ENCODE results near the gene GAL3ST2. TPM values are rescaled to one million over a fixed set of nuclear protein-coding genes. Genes with fewer than 3 reads are reported as not detected.
A peak's percentile ranks its signal among the peaks of the same experiment; 100 is the strongest.

The GAL3ST2 gene
- total RNA-seq, 4 donors from 2014 or later, result 1.6 TPM; not detected in 3

DNA sequence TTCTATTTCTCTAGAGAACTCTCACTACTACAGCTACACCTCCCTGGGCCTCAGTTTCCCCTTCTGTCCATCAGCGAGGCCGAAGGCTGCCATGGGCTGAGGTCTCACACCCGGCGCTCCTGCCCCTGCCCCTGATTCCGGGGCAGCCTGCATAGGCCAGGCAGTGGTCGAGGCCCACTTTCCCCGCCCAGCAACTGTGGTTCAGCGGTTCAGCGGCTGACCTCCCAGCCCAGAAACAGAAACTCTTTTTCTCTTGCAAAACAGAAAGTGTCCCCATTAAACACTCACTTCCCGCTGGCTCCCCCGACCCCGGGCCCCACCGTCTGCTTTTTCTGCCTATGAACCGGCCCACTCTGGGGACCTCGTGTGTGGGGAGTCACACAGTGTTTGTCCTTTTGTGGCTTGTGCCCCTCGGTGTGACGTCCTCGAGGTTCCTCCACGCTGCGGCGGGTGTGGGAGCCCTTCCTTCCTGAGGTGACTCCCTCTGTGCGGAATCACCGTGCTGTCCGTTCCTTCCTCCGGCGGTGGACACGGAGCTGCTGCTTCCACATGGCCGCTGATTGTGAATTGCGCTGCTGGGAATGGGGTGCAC lies 66.1 kb downstream of the GAL3ST2 start:
- intact Hi-C loops (cut with DNase I; ENCODE audit: low total_unique reads), result no loop called here
- no peaks in the 10 kb centered on the region for H3K36me3 ChIP-seq
- TF ChIP-seq, protein P1, sequence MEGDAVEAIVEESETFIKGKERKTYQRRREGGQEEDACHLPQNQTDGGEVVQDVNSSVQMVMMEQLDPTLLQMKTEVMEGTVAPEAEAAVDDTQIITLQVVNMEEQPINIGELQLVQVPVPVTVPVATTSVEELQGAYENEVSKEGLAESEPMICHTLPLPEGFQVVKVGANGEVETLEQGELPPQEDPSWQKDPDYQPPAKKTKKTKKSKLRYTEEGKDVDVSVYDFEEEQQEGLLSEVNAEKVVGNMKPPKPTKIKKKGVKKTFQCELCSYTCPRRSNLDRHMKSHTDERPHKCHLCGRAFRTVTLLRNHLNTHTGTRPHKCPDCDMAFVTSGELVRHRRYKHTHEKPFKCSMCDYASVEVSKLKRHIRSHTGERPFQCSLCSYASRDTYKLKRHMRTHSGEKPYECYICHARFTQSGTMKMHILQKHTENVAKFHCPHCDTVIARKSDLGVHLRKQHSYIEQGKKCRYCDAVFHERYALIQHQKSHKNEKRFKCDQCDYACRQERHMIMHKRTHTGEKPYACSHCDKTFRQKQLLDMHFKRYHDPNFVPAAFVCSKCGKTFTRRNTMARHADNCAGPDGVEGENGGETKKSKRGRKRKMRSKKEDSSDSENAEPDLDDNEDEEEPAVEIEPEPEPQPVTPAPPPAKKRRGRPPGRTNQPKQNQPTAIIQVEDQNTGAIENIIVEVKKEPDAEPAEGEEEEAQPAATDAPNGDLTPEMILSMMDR (IDR thresholded peaks at IDR 0.05 in 4 of 5, conservative IDR thresholded peaks at IDR 0.05 in 1 of 5), result no peak
- TF ChIP-seq POLR2A (IDR thresholded peaks at IDR 0.05), result peak in 1 of 2 donors; percentile 13
- H3K4me1 ChIP-seq, result no peaks in the 10 kb centered on the region
- in situ Hi-C loops (cut with MboI; ENCODE audit: low sequenced_read_pairs in 4 of 4), result no loop called here
- no peak overlapping the region for H3K4me3 ChIP-seq
- peaks cover 0 to 4% (median 3%) of the 10 kb centered on the region in 3 donors for H3K27me3 ChIP-seq
- no peaks in the 10 kb centered on the region for H3K9me3 ChIP-seq
- H3K27ac ChIP-seq, result peak overlapping the region in 2 of 4 donors; percentile 17 to 42
- DNase-seq (peak in 1 of 2 donors; percentile 42), ATAC-seq (peak; percentile 30 to 43)

DNA sequence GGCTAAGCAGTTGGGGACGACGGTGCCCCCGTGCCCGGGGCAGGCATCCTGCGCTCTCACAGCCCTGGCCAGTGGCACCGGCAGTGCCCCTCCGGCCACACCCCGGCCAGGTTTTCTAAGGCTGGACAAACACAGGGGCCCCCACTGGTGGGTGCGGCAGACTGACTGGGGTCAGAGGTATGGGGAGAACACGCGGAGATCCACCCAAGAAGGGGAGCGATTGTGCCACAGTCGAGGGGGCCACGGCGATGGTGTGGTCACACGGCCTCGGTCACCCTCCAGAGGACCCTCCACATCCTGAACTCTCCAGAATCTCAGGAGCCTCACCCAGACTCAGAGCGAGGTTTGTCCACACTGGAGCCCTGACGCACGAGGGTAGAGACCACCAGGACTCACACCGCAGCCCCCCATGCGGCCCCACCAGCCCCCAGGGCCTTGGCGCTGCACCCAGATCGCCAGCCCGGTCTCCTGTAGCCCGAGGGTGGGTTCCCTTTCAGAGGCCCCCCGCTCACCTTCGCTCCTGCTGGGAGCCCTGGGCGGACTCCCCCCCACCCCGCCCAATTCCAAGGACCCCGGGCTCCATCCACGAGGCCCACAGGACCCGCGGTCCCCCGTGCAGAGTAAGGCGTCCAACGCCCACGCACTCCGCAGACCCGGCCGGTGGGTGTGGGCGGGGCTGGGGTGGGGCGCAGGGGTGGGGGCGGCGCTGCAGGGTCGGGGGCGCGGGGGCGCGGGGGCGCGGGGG lies 66.9 kb downstream of the GAL3ST2 start:
- in situ Hi-C loops (cut with MboI; ENCODE audit: low sequenced_read_pairs in 4 of 4), result no loop called here
- intact Hi-C loops (cut with DNase I; ENCODE audit: low total_unique reads), result no loop called here
- H3K36me3 ChIP-seq, result no peaks in the 10 kb centered on the region
- H3K27me3 ChIP-seq, result peaks cover 0 to 4% (median 3%) of the 10 kb centered on the region in 3 donors
- no peaks in the 10 kb centered on the region for H3K4me1 ChIP-seq
- H3K4me3 ChIP-seq, result peak overlapping the region in 2 of 4 donors; percentile 19 to 42
- DNase-seq (no peak), ATAC-seq (peak in 1 of 2 donors; percentile 14)
- no peaks in the 10 kb centered on the region for H3K9me3 ChIP-seq
- H3K27ac ChIP-seq, result peak overlapping the region in 3 of 4 donors; percentile 42 to 48 (median 44)
- TF ChIP-seq POLR2A (IDR thresholded peaks at IDR 0.05), result no peak
- TF ChIP-seq, protein P1 (IDR thresholded peaks at IDR 0.05 in 4 of 5, conservative IDR thresholded peaks at IDR 0.05 in 1 of 5), result no peak

DNA sequence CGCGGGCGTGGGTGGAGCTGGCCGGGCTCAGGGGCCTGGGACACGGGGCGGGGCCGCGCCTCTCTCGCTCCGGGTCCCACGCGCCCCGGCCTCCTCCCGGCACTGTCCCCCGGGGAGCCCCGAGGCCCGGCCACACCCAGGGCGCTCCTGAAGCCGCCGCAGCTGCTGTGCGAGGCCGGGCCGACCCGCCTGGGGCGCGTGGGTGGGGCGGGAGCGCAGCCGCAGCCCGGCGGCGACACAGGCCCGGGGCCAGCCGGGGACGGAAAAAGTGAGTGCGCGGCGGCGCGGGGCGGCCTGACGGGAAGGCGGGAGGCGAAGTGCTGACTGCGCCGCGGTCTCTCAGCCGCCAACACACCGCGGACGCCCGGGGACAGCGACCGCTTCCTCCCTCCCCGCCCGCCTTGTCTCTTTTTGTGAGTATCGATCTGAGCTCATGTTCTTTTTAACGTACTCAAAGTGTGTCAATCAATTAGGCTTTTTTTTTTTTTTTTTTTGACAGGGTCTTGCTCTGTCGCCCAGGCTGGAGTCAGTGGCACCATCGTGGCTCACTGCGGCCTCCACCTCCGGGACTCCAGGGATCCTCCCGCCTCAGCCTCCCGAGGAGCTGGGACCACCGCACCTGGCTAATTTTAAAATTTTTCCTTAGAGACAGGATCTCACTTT lies 67.6 kb downstream of the GAL3ST2 start:
- H3K27me3 ChIP-seq, result peaks cover 0 to 4% (median 3%) of the 10 kb centered on the region in 3 donors
- H3K4me3 ChIP-seq, result peak overlapping the region; percentile 42 to 56 (median 46)
- ATAC-seq (peak; percentile 62 to 81), DNase-seq (peak; percentile 25 to 59)
- H3K9me3 ChIP-seq, result no peaks in the 10 kb centered on the region
- peak overlapping the region in 3 of 4 donors; percentile 35 to 44 (median 35) for H3K27ac ChIP-seq
- intact Hi-C loops (cut with DNase I; ENCODE audit: low total_unique reads), result no loop called here
- TF ChIP-seq POLR2A (IDR thresholded peaks at IDR 0.05), result no peak
- TF ChIP-seq, protein P1 (IDR thresholded peaks at IDR 0.05 in 4 of 5, conservative IDR thresholded peaks at IDR 0.05 in 1 of 5), result peak in 1 of 5 experiments; percentile 19
- no peaks in the 10 kb centered on the region for H3K36me3 ChIP-seq
- H3K4me1 ChIP-seq, result no peaks in the 10 kb centered on the region
- in situ Hi-C loops (cut with MboI; ENCODE audit: low sequenced_read_pairs in 4 of 4), result no loop called here

DNA sequence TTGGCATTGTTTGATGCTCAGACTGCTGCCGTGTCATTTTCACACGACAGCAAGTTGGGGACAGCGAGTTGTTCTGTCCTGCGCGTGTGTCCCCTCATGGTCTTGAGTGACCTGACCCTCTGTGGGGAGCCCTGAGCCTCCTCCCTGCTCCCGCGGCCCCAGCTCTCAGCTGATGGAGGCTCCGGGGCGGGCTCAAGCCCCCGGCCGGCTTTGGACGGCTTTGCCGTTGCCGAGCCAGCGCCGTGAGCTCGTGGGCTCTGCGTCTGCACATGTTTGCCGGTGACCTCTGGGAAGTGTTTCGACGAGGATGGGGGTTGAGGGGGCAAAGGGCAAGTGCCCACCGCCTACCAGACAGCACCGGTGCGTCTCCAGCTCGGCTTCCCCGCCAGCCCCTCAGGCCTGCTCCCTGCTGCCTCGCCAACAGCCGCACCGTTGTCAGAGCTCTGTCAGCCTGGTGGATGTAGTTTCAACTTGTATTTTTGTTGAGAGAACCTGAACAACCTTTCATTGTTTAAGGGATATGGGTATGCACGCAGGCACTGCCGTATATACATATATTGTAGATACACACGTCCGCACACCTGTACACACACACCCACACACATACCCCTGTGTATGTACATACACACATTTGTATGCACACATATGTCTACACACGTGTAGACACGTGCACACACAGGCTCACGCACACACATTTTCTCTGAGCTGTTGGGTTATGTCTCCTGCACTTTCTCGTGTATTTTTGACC lies 68.4 kb downstream of the GAL3ST2 start:
- no peak for ATAC-seq
- Histone ChIP-seq H3K27ac (no peak overlapping the region), H3K4me3 (peak overlapping the region in 2 of 4 donors; percentile 42 to 44), H3K27me3 (peaks cover 0 to 4% (median 3%) of the 10 kb centered on the region in 3 donors), H3K9me3 (no peaks in the 10 kb centered on the region), H3K36me3 (no peaks in the 10 kb centered on the region), H3K4me1 (no peaks in the 10 kb centered on the region)
- in situ Hi-C loops (cut with MboI; ENCODE audit: low sequenced_read_pairs in 4 of 4) (no loop called here), intact Hi-C loops (cut with DNase I; ENCODE audit: low total_unique reads) (no loop called here)
- TF ChIP-seq POLR2A (IDR thresholded peaks at IDR 0.05), result no peak
- TF ChIP-seq, protein P1 (IDR thresholded peaks at IDR 0.05 in 4 of 5, conservative IDR thresholded peaks at IDR 0.05 in 1 of 5), result no peak
- DNase-seq, result no peak

Data from gastrocnemius medialis (tissue), 4 donors.